Measurements from ENCODE around the gene COG2. TPM values are rescaled to one million over a fixed set of nuclear protein-coding genes. Genes with fewer than 3 reads are reported as not detected.

Gene COG2
- total RNA-seq, 4 donors from 2014 or later = 19.2 to 35.4 (median 24.2) TPM

DNA sequence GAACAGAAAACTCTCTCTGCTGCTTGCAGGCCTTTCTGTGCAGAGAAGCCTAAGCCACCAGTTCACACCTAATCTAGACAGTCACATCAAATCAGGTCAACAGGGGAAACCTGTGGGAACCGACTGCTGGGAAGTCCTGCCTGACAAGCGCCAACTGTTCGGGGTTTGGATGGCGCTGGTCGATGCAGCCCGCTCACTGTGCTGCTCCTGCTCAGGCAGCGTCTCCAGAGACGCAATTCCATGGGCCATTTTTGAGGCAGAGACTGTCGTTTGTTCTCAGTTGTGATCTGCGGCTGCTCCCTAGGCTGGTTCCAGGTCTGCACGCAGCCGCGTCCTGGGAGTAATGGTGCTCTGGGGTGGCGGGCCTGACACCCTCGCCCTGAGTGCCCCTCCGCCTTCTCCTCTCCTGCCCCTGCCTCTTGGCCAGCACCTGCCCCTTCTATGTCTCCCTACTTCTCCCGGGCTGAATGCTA is 70.2 kb downstream of the COG2 start:
- TF ChIP-seq, protein P1, sequence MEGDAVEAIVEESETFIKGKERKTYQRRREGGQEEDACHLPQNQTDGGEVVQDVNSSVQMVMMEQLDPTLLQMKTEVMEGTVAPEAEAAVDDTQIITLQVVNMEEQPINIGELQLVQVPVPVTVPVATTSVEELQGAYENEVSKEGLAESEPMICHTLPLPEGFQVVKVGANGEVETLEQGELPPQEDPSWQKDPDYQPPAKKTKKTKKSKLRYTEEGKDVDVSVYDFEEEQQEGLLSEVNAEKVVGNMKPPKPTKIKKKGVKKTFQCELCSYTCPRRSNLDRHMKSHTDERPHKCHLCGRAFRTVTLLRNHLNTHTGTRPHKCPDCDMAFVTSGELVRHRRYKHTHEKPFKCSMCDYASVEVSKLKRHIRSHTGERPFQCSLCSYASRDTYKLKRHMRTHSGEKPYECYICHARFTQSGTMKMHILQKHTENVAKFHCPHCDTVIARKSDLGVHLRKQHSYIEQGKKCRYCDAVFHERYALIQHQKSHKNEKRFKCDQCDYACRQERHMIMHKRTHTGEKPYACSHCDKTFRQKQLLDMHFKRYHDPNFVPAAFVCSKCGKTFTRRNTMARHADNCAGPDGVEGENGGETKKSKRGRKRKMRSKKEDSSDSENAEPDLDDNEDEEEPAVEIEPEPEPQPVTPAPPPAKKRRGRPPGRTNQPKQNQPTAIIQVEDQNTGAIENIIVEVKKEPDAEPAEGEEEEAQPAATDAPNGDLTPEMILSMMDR (IDR thresholded peaks at IDR 0.05; ENCODE audit: low read depth) = no peak

DNA sequence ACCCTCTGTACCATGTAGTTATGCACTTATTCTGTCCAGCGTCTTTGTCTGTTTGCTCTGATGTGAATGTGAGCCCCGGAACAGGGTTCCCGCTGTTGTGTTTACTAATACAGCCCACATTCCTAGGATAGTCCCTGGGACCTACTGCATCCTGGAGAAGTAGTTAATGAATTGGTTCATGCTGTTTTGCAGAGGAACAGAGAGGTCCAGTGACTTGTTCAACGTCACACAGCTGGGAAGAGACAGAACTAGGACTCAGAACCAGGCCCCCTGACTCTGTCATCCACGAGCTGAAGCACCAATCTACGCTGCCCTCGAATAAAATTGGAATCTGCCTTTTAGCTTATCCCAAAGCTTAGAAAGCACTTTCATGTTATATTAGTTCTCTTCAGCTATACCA is 70.9 kb downstream of the COG2 start:
- TF ChIP-seq, protein P1 (IDR thresholded peaks at IDR 0.05; ENCODE audit: low read depth) = no peak

DNA sequence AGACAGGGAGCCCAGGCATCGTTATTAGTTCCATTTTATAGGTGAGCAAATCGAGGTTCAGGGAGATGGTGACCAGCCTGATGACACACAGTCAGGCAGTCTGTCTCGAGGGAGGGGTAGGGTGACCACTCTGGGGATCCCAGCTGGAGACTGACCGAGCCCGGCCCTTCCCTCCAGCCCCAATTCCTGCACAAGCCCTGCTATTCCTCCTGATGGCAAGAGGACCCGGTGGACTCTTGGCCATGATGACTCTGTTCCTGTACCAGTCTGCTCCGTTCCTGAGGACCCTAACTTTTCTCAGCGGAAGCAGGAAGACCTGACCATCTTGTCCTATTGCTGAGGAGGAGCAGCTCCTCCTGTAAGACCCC is 71.2 kb downstream of the COG2 start:
- TF ChIP-seq, protein P1 (IDR thresholded peaks at IDR 0.05; ENCODE audit: low read depth) = no peak

DNA sequence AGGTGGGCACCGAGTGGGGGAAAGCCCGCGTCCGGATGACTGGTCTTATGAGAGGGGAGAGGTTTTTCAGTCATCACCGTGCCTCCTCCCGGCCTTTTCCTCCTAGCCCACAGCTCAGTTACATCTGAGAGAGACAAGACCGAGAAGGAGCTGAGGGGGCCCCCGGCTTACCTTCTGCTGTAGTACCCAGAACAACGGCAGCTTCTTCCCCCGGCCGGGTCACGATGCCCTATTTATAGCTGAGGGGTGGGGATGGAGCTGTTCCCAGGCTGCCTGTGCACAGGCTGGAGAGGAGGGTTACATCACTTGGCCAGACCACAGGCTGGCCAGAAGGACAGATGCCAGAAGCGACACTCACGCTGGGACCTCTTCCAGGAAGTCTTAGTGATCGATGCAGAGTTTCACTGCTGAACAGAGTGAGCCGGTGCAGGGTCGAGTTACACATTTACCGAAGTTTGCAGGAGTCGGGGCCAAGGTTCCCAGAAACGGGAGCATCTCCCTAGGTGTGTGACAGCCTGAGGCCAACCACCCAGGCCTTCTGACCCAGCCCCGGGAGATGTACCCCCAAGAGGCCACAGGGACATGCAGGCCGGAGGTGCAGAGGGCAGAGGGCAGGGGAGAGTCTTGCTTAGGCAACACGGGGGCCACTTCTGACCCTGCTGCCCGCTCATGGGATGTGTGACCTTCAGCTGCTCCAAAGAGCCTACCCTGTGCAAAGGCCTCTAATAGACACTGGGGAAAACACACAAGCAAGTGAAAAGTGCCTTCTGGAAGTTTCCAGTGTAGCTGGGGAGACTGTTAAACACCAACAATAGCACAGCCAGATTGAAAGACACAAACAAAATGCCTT is 71.9 kb downstream of the COG2 start, which contains the start of gene AGT:
TSS of gene AGT (minus strand) at position 208 of the 850 bp plus-strand sequence. CDS start 3,299 bp downstream, outside the sequence.
- TF ChIP-seq, protein P1 (IDR thresholded peaks at IDR 0.05; ENCODE audit: low read depth) = no peak

DNA sequence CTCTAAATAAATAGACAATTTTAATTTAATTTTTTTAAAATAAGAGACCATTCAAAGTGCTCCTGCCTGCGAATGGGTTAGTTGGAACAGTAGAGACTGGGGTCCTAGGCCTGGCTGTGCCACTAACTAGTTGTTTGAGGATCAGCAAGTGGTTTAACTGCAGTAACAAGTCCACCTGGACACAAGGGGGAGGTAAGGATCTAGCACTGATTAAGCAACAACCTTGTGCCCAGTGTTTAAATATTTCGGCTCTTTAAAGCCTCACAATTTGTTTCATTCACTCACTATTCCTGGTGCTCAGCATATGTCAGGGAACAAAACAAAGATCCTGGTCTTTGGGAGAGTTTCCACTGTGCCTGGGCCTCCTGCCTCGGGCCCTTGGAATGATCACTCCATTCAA is 73.2 kb downstream of the COG2 start:
- TF ChIP-seq, protein P1 (IDR thresholded peaks at IDR 0.05; ENCODE audit: low read depth) = no peak

DNA sequence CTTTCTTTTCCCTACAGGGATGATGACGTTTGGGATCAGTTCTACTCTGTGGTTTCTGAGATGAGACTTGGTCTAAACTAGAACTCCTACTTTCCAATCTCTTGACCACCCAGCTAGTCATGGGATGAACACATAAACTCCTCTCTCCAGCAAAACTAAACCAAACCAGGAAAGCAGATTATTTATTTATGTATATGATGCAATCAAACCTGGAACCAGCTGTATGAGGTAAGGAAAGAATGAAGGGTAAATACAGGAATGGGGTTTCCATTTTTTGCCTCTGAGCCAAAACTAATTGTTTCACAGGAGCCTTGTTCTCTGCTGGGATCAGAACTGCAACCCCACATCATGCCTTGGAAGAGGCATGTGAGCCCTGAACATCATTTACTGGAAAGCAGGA is 75.0 kb downstream of the COG2 start:
- TF ChIP-seq, protein P1 (IDR thresholded peaks at IDR 0.05; ENCODE audit: low read depth) = no peak

DNA sequence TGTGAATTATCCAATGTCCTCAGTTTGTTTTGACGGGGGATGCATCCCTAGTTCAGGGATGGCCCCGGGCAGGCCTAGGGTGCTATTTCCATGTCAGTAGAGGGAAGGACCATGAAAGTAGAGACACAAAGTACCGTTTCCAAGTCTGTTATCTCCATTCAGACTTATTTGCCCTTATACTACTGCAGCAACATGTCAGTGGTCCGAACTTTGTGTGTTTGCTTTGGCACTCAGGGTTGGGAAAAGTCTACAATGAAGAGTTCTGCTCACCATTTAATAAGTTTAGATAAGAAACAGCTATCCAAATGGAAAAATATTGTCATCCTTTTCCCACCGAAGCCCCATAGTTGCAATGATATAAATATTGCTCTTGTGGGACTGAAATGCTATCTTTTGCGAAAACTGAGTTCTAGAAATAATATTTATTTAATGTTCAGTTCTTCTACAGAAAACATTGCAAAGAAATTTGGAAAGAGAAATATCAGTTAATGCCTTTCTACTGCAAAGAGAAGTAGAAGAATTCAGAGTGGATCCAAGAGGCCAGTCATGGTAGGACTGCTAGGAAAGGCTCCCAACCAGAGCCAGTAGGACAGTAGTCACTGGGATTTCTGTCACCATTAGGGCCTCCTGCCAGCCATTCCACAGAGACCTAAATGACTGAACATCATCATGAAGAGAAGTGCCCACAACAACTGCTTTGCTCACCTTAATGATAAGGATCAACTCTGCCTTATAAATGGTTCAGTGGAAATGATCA is 83.2 kb downstream of the COG2 start:
- TF ChIP-seq, protein P1 (IDR thresholded peaks at IDR 0.05; ENCODE audit: low read depth) = no peak
